ENCODE data around the gene ABCA10. TPM values are rescaled to one million over a fixed set of nuclear protein-coding genes. Genes with fewer than 3 reads are reported as not detected.
A peak's percentile ranks its signal among the peaks of the same experiment; 100 is the strongest.

Gene ABCA10
- total RNA-seq, 2 donors from 2014 or later = 1.8 to 2.3 TPM

DNA sequence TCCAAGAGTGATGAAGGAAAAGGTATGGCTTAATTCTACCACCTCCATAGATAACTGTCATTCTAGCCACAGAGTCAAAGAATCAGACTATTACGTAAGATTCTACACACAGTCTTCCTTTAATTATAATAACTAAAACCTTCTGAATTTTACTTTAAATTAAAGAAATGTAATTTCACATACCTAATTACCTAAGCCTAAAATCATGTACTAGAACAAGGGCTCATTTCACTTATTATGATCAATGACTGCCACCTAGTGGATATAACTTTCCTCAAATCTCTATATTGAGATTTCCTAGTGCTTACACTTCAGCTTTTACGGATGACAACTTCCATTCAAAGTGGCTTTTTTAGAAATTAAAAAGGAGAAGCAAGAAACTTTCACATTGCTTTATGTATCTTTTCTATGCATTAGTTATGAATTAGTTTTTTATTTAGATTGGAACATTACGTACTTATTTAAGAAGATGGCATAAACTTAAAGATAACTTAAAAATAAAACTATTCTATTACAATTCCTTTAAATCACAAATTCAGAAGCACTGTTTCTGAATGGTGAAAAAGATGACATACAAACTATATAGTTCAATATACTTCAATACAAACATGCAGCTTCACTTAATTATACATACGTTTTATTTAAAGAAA lies 18.2 kb upstream of the ABCA10 start:
- TF ChIP-seq, protein P1, sequence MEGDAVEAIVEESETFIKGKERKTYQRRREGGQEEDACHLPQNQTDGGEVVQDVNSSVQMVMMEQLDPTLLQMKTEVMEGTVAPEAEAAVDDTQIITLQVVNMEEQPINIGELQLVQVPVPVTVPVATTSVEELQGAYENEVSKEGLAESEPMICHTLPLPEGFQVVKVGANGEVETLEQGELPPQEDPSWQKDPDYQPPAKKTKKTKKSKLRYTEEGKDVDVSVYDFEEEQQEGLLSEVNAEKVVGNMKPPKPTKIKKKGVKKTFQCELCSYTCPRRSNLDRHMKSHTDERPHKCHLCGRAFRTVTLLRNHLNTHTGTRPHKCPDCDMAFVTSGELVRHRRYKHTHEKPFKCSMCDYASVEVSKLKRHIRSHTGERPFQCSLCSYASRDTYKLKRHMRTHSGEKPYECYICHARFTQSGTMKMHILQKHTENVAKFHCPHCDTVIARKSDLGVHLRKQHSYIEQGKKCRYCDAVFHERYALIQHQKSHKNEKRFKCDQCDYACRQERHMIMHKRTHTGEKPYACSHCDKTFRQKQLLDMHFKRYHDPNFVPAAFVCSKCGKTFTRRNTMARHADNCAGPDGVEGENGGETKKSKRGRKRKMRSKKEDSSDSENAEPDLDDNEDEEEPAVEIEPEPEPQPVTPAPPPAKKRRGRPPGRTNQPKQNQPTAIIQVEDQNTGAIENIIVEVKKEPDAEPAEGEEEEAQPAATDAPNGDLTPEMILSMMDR (IDR thresholded peaks at IDR 0.05) = peak; percentile 53
- no peak overlapping the region for H3K27ac ChIP-seq
- intact Hi-C loops (cut with DNase I) = no loop called here
- no peaks in the 10 kb centered on the region for H3K27me3 ChIP-seq
- H3K4me3 ChIP-seq = no peak overlapping the region
- no peaks in the 10 kb centered on the region for H3K36me3 ChIP-seq
- no peaks in the 10 kb centered on the region for H3K4me1 ChIP-seq
- H3K9me3 ChIP-seq = no peaks in the 10 kb centered on the region
- no peak overlapping the region for H3K9ac ChIP-seq (ENCODE audit: low read depth in 2 of 2, low read length in 2 of 2)
- no peak for DNase-seq

DNA sequence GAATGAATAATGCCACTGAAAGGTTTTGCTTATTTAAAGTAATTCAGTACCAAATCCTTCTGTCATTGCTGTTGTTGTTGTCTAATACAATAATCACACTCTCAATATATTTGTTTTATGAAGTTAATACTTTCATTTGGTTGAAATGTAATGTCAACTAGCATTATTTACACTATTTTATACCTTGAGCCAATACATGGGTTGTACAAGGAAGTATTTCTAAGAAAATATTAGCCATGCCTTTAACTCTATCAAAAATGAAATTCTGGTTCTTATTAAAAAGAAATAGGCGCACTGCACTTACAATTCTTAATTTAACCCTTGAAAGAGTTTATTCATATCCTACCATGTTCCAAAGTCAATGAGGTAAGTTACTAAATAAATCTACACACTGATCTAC lies 17.6 kb upstream of the ABCA10 start:
- intact Hi-C loops (cut with DNase I) = no loop called here
- TF ChIP-seq, protein P1 (IDR thresholded peaks at IDR 0.05) = no peak
- H3K27ac ChIP-seq = no peak overlapping the region
- H3K27me3 ChIP-seq = no peaks in the 10 kb centered on the region
- DNase-seq = no peak
- H3K4me1 ChIP-seq = no peaks in the 10 kb centered on the region
- H3K36me3 ChIP-seq = no peaks in the 10 kb centered on the region
- H3K9me3 ChIP-seq = no peaks in the 10 kb centered on the region
- H3K9ac ChIP-seq (ENCODE audit: low read depth in 2 of 2, low read length in 2 of 2) = no peak overlapping the region
- H3K4me3 ChIP-seq = no peak overlapping the region

DNA sequence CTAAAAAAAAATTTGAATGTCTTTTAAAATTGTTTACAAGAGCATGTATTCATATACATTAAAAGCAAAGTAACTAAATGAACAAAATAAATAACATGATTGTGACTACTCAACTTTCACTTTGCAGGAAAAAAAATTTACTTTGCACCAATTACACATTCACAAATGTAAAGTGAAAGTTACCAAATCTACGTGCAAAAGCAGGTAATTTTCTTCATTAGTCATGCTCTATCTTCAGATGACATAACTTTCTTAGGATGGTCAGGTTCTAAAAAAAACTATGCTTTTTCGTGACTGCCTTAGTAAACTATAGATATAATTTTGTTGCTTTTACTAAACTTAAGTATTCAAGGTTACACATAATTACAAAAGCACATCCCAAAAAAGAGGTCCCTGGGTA lies 17.0 kb upstream of the ABCA10 start:
- TF ChIP-seq, protein P1 (IDR thresholded peaks at IDR 0.05) = no peak
- intact Hi-C loops (cut with DNase I) = no loop called here
- Histone ChIP-seq H3K27ac (no peak overlapping the region), H3K27me3 (no peaks in the 10 kb centered on the region), H3K9ac (ENCODE audit: low read depth in 2 of 2, low read length in 2 of 2) (no peak overlapping the region), H3K4me1 (no peaks in the 10 kb centered on the region), H3K36me3 (no peaks in the 10 kb centered on the region), H3K9me3 (no peaks in the 10 kb centered on the region), H3K4me3 (no peak overlapping the region)
- no peak for DNase-seq

DNA sequence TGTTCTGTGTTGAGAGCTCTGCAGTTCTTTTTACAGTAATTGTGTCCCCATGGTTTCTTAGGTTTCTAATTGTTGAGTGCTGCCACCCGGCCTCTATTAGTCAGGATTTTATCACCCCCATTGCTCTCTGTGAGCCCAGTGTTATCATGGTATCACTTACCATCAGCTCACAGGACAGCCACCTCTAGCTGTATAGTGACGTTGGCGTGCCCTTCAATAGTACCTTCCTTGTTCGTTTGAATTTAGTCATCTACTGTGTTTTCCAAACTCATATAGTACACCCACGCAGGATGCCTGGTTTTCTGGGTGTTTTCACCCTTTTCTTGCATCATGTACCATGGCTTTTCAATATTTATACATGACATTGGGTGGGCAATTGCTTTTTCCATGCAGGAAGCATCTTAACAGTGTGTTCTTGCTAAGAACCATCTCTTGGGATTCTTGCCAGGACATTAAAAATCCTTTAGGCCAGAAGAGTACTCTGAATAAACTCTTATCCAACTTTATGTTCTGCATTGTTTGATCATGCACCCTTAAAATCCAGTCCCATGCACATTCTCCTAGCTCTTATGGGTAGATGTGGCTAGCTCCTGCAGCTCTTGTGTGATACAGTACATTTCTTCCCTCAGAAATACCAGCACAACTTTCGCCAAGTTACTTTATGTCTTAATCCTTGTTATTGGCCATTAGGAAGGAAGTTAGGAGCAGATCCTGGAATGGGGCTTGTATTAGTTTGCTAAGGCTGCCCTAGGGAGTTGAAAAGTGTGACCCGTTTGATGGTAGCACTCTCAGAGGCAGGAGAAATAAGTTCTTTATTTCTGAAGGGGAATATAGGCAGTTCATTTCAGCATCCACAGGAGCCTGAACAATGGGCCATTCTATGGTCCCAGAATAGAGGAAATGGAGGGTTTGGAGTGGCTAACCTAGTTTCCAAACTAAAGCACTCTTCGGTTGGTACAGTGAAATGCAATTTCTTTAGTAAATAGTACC lies 11.3 kb upstream of the ABCA10 start:
- TF ChIP-seq, protein P1 (IDR thresholded peaks at IDR 0.05) = no peak
- no peaks in the 10 kb centered on the region for H3K4me1 ChIP-seq
- no peak overlapping the region for H3K4me3 ChIP-seq
- H3K9me3 ChIP-seq = no peaks in the 10 kb centered on the region
- H3K27ac ChIP-seq = no peak overlapping the region
- intact Hi-C loops (cut with DNase I) = no loop called here
- no peak for DNase-seq
- H3K36me3 ChIP-seq = no peaks in the 10 kb centered on the region
- H3K9ac ChIP-seq (ENCODE audit: low read depth in 2 of 2, low read length in 2 of 2) = no peak overlapping the region
- no peaks in the 10 kb centered on the region for H3K27me3 ChIP-seq

DNA sequence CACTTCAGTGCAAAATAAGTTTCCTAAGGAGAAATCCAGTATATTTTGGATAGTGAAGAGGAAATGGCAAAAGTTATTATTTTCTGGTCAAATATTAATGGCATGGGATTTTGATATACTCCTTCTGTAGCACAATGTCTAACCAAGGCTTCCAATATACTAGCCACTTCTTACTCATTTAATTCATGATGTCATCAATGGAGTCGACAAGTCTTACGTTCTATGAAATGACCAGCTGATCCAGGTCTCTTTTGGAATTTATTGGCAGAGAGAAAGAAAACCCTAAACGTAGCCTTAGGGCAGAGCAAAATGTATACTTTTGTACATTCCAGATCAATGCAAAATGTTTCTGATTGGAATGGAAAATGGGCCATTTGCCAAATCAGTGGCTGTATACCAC lies 8.3 kb upstream of the ABCA10 start:
- Histone ChIP-seq H3K27me3 (no peaks in the 10 kb centered on the region), H3K9me3 (no peaks in the 10 kb centered on the region), H3K36me3 (no peaks in the 10 kb centered on the region), H3K4me3 (no peak overlapping the region), H3K27ac (no peak overlapping the region), H3K9ac (ENCODE audit: low read depth in 2 of 2, low read length in 2 of 2) (no peak overlapping the region), H3K4me1 (no peaks in the 10 kb centered on the region)
- TF ChIP-seq, protein P1 (IDR thresholded peaks at IDR 0.05) = no peak
- intact Hi-C loops (cut with DNase I) = no loop called here
- DNase-seq = no peak
